Progenitor cell of endocrine pancreas (in vitro differentiated cells): ENCODE results near the gene EPS8. TPM values are rescaled to one million over a fixed set of nuclear protein-coding genes. Genes with fewer than 3 reads are reported as not detected.

Source experiments
- DNase-seq: peaks from one replicate; pipeline ENCODE4 v3.0.0; 2021; ENCODE audit warnings: low spot score; ENCODE audit not compliant: unreplicated experiment
- H3K27ac Mint-ChIP-seq: 2 replicates; pipeline ENCODE4 v1.8.0; 2021; ENCODE audit warnings: mild to moderate bottlenecking, moderate library complexity, mixed read lengths
- H3K27me3 Mint-ChIP-seq: 2 replicates; pipeline ENCODE4 v1.8.0; 2021; ENCODE audit warnings: mixed read lengths
- H3K36me3 Mint-ChIP-seq: 2 replicates; pipeline ENCODE4 v1.8.0; 2022; ENCODE audit warnings: mixed read lengths; ENCODE audit not compliant: insufficient read depth
- H3K4me1 Mint-ChIP-seq: 2 replicates; pipeline ENCODE4 v1.8.0; 2021; ENCODE audit warnings: low read depth, mixed read lengths
- H3K4me3 Mint-ChIP-seq: 2 replicates; pipeline ENCODE4 v1.8.0; 2021; ENCODE audit warnings: low read depth, mild to moderate bottlenecking, moderate library complexity, mixed read lengths
- H3K9me3 Mint-ChIP-seq: 2 replicates; pipeline ENCODE4 v1.8.0; 2021; ENCODE audit warnings: low read depth, mixed read lengths
- total RNA-seq: library from RNA; stranded (reverse); gene quantifications from 2 replicates; pipeline ENCODE4 v1.2.1, GENCODE V29; 2021
- TF ChIP-seq, protein P1 (sequence below): fragments of 200-600 bp; sonication (generic); IDR thresholded peaks from one replicate; pipeline ENCODE4 v1.5.0; 2021; ENCODE audit warnings: antibody characterized with exemption, mild to moderate bottlenecking; ENCODE audit not compliant: unreplicated experiment

EPS8 gene
- total RNA-seq, 1 donor from 2014 or later = 23.2 TPM

DNA sequence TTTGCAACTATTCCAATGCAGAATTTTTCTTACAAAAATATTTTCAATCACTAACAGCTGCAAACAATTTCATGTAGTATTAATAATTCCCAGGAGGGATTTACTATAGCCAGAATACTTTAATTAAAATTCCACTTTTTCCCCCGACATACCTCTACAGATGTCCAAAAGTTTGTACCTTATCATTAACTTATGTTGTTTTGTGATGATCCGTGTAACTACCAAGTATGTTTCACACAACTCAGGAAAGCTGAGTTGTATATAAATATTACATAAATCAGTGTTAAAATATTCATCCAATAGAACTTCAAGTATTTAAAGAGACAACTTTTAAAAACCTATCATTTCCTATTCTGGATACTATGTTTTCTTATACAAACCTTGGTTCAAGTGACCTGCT lies 2.4 kb downstream of the EPS8 start:
- Mint-ChIP-seq H3K27me3 (peaks cover 32% of the 10 kb centered on the region), H3K4me1 (peaks cover 16% of the 10 kb centered on the region), H3K4me3 (no peak overlapping the region), H3K9me3 (no peaks in the 10 kb centered on the region), H3K36me3 (no peaks in the 10 kb centered on the region), H3K27ac (no peak overlapping the region)
- DNase-seq = no peak
- TF ChIP-seq, protein P1, sequence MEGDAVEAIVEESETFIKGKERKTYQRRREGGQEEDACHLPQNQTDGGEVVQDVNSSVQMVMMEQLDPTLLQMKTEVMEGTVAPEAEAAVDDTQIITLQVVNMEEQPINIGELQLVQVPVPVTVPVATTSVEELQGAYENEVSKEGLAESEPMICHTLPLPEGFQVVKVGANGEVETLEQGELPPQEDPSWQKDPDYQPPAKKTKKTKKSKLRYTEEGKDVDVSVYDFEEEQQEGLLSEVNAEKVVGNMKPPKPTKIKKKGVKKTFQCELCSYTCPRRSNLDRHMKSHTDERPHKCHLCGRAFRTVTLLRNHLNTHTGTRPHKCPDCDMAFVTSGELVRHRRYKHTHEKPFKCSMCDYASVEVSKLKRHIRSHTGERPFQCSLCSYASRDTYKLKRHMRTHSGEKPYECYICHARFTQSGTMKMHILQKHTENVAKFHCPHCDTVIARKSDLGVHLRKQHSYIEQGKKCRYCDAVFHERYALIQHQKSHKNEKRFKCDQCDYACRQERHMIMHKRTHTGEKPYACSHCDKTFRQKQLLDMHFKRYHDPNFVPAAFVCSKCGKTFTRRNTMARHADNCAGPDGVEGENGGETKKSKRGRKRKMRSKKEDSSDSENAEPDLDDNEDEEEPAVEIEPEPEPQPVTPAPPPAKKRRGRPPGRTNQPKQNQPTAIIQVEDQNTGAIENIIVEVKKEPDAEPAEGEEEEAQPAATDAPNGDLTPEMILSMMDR = no peak

DNA sequence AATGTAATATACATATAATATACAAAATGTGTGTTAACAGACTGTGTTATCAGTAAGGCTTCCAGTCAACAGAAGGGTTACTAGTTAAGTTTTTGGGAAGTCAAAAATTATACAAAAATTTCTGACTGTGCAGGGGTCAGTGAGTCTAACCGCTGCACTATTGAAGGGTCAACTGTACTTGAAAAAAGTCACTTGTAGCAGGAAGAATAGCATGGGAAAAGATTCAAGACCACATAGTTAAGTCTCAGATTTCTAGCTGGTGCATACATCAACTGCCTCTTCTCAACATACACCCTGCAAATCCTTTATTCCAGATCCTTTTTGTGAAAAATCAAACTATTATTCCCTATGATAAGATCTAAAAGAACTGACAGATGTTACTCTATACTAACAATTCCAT lies 5.9 kb downstream of the EPS8 start:
- Mint-ChIP-seq H3K4me1 (peaks cover 31% of the 10 kb centered on the region), H3K27ac (no peak overlapping the region), H3K4me3 (no peak overlapping the region), H3K36me3 (no peaks in the 10 kb centered on the region), H3K9me3 (no peaks in the 10 kb centered on the region), H3K27me3 (peaks cover 17% of the 10 kb centered on the region)
- DNase-seq = no peak
- TF ChIP-seq, protein P1 = no peak

DNA sequence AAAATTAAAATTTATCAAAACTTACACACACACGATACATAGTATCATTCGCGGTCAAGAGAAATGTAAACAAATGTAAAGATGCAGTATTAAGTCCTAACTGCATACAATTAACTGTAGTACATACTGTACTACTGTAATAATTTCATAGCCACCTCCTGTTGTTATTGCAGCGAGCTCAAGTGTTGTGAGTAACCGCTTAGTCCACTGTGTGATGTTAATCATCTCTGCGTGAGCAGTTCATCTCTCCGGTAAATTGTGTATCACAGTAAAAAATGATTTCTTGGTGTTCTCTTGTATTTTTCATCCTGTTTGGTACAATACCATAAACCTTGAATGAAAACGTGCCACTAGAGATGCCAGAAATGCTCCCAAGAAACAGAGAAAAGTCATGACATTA lies 6.5 kb downstream of the EPS8 start:
- no peak overlapping the region for H3K27ac Mint-ChIP-seq
- H3K4me3 Mint-ChIP-seq = no peak overlapping the region
- peaks cover 25% of the 10 kb centered on the region for H3K4me1 Mint-ChIP-seq
- no peaks in the 10 kb centered on the region for H3K36me3 Mint-ChIP-seq
- H3K9me3 Mint-ChIP-seq = no peaks in the 10 kb centered on the region
- TF ChIP-seq, protein P1 = no peak
- DNase-seq = no peak
- peaks cover 11% of the 10 kb centered on the region for H3K27me3 Mint-ChIP-seq

GRCh38 chr12:15779925-15780324 lies 9.3 kb downstream of the EPS8 start:
- peaks cover 27% of the 10 kb centered on the region for H3K4me1 Mint-ChIP-seq
- no peak overlapping the region for H3K4me3 Mint-ChIP-seq
- no peaks in the 10 kb centered on the region for H3K27me3 Mint-ChIP-seq
- no peaks in the 10 kb centered on the region for H3K36me3 Mint-ChIP-seq
- TF ChIP-seq, protein P1 = no peak
- no peaks in the 10 kb centered on the region for H3K9me3 Mint-ChIP-seq
- H3K27ac Mint-ChIP-seq = no peak overlapping the region
- DNase-seq = no peak

DNA sequence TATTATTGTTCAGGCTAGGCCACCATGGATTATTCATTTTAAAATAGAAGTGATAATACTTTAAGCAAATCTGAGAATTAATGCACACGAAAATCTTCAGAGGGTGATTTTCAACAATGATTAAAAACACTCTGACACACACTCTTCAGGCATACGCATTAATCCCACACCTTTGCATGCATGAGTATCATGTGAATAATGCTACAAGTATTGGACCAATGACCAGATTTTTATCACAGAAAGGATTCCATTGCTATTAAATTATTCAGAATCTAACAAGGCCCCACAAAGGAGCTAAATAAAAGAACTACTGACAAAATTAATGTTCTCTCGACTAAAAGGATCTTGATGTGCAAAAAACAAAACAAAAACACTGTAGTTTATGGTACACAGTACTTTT lies 11.1 kb downstream of the EPS8 start:
- TF ChIP-seq, protein P1 = no peak
- no peak overlapping the region for H3K27ac Mint-ChIP-seq
- H3K27me3 Mint-ChIP-seq = no peaks in the 10 kb centered on the region
- no peak for DNase-seq
- H3K36me3 Mint-ChIP-seq = no peaks in the 10 kb centered on the region
- peaks cover 31% of the 10 kb centered on the region for H3K4me1 Mint-ChIP-seq
- H3K4me3 Mint-ChIP-seq = no peak overlapping the region
- no peaks in the 10 kb centered on the region for H3K9me3 Mint-ChIP-seq
